Measurements from ENCODE around the gene KIF21A.
A peak's percentile ranks its signal among the peaks of the same experiment; 100 is the strongest.
"Not testable (repeated sequence)": the region's sequence is repeated elsewhere in the genome, so short reads cannot be mapped to it uniquely, and the experiment has no call there.

The KIF21A gene, protein sequence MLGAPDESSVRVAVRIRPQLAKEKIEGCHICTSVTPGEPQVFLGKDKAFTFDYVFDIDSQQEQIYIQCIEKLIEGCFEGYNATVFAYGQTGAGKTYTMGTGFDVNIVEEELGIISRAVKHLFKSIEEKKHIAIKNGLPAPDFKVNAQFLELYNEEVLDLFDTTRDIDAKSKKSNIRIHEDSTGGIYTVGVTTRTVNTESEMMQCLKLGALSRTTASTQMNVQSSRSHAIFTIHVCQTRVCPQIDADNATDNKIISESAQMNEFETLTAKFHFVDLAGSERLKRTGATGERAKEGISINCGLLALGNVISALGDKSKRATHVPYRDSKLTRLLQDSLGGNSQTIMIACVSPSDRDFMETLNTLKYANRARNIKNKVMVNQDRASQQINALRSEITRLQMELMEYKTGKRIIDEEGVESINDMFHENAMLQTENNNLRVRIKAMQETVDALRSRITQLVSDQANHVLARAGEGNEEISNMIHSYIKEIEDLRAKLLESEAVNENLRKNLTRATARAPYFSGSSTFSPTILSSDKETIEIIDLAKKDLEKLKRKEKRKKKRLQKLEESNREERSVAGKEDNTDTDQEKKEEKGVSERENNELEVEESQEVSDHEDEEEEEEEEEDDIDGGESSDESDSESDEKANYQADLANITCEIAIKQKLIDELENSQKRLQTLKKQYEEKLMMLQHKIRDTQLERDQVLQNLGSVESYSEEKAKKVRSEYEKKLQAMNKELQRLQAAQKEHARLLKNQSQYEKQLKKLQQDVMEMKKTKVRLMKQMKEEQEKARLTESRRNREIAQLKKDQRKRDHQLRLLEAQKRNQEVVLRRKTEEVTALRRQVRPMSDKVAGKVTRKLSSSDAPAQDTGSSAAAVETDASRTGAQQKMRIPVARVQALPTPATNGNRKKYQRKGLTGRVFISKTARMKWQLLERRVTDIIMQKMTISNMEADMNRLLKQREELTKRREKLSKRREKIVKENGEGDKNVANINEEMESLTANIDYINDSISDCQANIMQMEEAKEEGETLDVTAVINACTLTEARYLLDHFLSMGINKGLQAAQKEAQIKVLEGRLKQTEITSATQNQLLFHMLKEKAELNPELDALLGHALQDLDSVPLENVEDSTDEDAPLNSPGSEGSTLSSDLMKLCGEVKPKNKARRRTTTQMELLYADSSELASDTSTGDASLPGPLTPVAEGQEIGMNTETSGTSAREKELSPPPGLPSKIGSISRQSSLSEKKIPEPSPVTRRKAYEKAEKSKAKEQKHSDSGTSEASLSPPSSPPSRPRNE (N-terminal part only)

DNA sequence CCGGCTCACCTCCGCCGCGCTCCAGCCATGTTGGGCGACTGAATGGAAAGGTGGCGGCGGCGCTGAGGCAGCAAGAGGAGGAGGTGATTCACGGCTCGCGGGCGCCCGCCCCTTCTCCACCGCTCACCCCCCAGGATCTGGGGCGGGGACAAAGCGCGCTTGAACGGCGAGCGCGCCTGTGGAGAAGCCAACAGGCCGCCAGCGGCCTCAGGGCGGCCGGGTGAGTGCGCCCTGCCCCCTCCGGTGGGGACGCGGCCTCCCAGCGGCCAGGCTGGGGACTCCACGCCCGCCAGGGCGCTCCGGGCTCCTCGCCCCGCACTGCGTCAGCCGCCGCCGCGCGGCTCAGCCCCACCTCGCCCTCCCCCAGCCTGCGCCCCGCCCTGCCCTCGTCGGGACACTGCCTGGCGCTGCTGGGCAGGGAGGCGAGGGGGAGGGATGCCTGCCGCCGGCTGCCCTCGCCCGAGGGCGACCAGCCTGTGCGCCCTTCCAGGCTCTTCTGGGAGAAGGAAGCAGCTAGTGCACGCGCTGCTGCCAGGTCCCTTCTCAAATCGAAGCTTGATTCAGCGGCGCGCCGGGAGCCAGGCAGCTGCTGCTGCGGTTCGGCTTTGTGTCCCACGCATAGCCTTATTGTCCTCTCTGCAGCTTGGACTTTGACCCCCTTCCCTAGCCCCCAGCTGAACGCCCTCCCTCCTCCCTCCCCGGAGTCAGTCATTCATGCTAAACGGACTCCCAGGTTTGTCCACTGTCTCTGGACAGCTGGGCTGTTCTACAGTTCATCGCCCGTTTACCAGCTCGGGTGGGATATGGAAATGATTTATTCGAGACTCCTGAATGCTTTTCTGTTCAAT is at the start of gene KIF21A:
Gene KIF21A (minus strand): TSS at position 40 of the 848 bp plus-strand sequence. CDS start 150 bp downstream, outside the sequence.
- peak; percentile 18 for DNase-seq (ENCODE audit: low read depth, low spot score)

DNA sequence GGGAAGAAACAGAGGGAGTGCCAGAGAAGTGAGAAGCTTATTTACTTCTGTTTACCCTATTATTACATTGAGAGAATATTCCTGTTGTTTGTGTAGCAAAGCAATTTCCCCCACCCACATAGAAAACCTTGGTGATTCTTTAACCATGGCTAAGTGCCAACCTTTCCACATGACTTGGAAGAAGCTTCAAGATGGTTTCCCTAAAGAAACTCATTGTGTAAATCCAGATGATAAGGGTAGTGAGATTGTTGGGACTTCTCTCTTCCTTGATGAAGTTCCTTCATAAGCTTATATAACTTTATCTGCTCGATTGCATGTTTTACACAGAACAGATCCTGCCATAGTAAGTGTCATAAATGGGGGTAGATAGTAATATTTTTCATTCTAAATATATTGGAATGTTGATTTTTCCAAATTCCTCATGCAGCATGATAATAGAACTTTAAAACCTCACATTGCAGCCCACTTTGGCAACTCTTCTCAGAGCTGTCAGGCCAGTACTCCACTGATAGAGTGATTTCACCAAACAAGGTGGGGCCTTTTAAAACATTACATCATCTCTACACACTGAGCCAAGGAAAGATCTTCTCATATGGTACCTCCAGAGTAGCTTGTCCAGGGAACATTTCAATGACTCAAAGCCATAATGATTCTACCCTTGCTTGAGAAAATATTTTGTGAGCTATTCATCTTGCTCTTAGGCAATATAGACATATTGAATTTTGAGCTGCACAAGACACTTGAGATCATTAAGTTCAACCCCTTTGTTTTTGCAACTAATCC is 47.8 kb upstream of the KIF21A start:
- no peak for DNase-seq (ENCODE audit: low read depth, low spot score)

DNA sequence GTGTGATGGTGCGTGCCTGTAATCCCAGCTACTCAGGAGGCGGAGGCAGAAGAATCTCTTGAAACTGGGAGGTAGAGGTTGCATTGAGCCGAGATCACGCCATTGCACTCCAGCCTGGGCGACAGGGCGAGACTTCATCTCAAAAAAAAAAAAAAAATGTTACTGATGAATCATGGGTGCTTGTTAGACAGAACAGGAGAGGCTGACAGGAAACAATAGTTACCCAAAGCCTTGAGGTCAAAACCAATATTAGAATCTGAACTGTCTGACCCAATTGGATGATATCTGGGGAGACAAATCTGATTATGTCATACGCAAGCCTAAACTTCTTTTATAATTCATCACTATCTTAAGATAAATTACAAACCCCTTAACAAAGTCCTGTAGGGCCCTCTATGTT is 40.7 kb upstream of the KIF21A start:
- DNase-seq (ENCODE audit: low read depth, low spot score) = no peak

DNA sequence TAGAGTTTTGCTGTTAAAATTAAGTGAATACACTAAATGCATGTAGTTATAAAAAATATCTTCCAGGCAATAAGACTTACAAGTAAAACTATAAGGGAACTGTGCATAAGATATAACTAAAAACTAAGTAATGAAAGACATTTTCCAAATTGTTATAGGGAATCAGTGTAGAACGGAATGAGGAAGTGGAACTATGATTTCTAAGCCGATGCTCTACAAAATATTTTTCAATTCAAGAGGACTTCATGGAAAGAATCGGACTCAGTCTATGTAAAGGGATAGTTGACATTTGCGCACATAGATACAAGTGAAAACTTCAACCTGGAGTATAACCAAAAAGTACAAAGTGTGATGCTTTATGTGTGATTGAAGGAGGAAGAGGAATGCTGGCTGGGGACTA is 40.1 kb upstream of the KIF21A start:
- no peak for DNase-seq (ENCODE audit: low read depth, low spot score)

- no peak for DNase-seq (ENCODE audit: low read depth, low spot score)
Observed at GRCh38 chr12:39476894-39477293, 34.0 kb upstream of the KIF21A start.

GRCh38 chr12:39476121-39476520 is 33.2 kb upstream of the KIF21A start:
- DNase-seq (ENCODE audit: low read depth, low spot score) = no peak

GRCh38 chr12:39475136-39475535 is 32.2 kb upstream of the KIF21A start:
- DNase-seq (ENCODE audit: low read depth, low spot score) = not testable (repeated sequence)

DNA sequence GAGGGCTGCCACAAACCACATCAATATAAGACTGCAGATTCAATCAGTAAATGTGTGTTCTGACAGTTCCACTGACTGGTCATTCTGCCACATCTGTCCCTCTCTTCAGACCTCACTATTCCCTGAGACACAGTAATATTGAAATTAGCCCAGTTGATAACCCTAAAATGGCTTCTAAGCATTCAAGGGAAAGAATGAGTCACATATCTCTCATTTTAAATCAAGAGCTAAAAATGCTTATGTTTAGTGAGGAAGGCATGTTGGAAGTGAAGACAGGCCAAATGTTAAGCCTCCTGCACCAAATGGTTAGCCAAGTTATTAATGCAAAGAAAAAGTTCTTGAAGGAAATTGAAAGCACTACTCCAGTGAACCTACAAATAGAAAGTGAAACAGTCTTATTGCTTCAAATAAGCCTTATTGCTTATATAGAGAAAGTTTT is 24.5 kb upstream of the KIF21A start:
- DNase-seq (ENCODE audit: low read depth, low spot score) = no peak

DNA sequence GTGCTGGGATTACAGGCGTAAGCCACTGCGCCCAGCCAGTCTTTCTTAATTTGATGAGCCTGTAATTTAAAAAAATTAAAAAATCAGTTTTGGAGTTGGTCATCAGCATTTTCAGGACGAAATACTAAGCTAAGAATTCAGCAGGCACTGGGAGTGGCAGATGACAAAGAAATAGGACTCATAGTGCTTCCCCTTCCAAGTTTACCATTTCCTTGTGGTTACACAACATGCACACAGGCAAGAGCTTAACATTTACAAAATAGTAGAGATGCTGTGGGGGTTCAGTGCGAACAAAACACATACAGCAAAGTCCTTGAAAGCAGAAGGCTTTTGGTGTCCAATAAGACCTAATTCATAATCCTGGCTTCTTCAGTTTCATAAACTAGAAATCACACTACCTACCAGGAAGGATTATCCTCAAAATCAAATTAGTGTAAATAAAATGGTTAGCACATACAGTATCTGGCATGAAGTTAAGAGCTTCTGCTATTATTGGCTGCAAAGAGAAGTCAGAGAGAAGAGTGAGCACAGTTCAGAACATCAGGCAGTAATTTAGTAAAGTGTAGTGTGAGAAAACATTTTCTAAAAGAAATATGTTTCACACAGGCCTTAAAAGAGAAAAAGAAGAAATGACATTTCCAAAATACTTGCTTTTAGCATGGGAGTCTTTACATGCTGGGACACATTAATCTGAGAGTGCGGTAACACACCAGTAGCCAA is 22.2 kb upstream of the KIF21A start:
- DNase-seq (ENCODE audit: low read depth, low spot score) = no peak

DNA sequence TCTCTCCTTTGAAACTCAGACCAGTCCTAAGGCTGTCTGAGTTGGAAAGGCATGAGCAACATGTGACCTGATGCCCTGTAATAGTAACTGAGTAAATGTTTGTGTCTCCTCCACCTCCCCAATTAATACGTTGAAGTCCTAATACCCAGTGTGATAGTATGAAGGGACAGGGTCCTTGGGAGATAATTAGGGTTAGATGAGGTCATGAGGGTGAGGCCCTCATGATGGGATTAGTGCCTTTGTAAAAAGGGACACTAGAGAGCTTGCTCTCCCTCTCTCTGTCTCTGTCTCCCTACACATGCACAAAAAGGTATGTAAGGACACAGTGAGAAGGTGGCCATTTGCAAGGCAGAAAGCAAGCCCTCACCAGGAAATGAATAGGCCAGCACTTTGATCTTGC is 18.1 kb upstream of the KIF21A start:
- DNase-seq (ENCODE audit: low read depth, low spot score) = no peak

- DNase-seq (ENCODE audit: low read depth, low spot score) = no peak
Observed at GRCh38 chr12:39459027-39459434, 16.1 kb upstream of the KIF21A start.

- DNase-seq (ENCODE audit: low read depth, low spot score) = no peak
Observed at GRCh38 chr12:39451977-39452376, 9.1 kb upstream of the KIF21A start.

GRCh38 chr12:39448038-39448437 is 5.1 kb upstream of the KIF21A start:
- DNase-seq (ENCODE audit: low read depth, low spot score) = no peak

GRCh38 chr12:39443929-39444209 is 949 bp upstream of the KIF21A start:
- DNase-seq (ENCODE audit: low read depth, low spot score) = no peak

DNA sequence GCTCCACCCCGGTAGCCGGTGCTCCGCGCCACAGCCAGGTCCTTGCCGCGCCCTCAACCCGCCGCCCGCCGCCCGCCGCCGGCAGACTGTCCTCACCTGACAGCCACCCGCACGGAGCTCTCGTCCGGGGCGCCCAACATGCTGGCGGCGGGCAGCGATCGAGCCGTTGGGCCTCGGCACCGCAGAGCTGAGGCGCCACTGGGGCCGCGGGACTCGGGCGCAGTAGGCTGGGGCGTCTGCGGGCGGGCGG is 164 bp downstream of the KIF21A start:
- DNase-seq (ENCODE audit: low read depth, low spot score) = no peak

DNA sequence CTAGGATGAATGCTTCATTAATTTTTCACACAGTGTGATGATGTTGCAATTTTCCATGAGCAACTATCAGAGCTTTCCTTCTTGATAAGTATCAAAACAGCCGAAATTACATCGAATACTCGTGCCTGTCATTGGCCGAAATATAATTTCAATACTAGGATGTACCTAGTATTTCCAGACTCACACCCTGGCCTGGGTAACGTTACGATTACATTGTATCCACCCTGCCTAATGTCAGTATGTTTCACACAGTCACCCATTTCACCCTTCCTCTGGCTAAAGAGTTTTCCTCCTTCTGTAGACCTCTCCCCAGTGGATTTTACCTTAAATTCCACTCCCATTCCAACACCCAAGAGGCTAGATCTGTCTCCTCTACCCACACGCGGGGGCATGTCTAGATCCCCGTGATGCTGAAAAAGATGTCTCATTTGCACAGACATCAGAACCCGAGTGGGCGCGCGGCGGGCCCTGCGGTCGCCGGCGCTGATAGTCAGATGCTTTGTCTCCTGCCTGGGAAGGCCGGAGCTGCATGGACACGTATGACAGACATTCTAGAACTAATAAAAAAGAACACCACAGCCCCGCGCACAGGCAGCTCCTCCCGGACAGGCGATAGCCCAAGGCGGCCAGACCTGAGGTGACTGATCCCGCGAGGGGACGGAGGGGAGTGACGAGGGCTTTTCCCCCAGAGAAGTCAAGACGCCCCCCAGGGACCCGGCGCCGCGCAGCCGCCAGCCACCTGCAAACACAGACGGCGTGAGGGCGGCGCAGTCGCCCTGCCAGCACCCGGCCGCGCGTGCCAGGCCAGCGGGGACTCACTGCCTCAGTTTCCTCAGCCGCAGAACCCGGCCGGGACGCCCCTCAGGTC is 723 bp downstream of the KIF21A start:
- no peak for DNase-seq (ENCODE audit: low read depth, low spot score)

DNA sequence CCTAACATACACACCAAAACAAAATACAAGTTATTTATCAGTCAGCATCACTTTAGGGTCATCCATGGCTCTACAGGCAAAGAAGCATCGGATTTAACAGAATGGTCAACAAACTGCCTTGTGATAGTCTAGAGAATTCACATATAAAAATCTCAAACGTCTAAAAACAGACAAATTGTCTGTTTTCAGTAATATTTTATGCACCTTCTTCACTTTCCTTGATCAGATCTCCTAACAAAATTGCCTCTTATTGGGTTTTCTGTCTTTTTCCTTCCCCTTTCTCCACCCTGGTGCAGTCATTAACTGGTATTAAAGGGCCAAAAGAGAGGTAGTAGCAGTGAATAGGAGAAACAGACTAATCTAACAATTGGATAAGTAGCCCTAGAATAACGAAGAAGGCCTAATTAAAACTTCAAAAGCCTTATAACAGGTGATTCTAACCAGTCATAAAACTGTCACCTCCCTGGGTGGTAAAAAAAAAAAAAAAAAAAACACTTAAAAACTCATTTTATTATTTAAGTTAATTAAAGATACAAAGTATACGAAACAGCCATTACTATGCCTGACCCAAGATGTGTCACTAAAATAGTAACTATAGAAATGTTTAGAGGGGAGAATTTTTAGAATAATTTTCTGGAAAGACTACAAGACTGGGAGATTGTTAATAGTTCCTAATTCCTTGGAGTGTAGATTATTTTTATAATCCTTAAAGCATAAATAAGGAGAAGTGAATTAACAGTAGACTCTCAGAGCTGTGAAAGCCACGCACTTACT is 1.5 kb downstream of the KIF21A start:
- no peak for DNase-seq (ENCODE audit: low read depth, low spot score)

- no peak for DNase-seq (ENCODE audit: low read depth, low spot score)
Observed at GRCh38 chr12:39440781-39441180, 2.1 kb downstream of the KIF21A start.

Data from brain pericyte (primary cell).